GM19193 (cell line): Measurements from ENCODE around the gene FBXW7.

Source experiments
- POLR2A ChIP-seq: IDR thresholded peaks from 4 replicates; pipeline ENCODE4 v1.6.1; 2011; ENCODE audit not compliant: insufficient read depth, insufficient read length; ENCODE audit errors: extremely low read depth

Gene FBXW7

DNA sequence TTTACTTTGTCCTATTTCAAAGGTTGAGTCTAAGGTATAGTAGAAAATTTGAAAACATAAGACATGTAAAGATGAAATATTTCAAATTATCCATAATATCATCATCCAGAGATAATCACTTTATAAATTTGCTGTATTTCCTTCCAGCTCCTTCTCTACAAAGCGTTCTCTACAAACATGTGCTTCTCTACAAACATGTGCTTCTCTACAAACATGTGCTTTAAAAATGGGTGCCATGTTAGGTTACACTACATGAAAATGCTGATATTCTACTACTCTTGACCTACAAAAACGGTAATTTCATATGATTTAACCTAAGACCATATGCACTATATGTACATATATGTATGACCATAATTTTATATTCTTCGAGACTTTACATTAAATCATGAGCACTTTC is 92.0 kb downstream of the FBXW7 start:
- TF ChIP-seq POLR2A: no peak

DNA sequence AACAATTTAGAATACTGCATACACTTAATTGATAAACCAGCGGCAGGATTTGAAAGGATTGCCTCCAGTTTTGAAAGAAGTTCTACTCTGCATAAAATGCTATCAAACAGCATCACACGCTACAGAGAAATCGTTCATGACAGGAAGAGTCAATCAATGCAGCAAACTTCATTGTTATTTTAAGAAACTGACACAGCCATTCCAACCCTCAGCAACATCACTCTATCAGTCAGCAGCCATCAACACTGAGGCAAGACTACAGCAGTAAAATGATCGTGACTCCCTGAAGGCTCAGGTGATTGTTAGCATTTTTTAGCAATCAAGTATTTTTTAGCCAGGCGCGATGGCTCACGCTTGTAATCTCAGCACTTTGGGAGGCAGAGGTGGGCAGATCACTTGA is 98.3 kb downstream of the FBXW7 start:
- no peak for TF ChIP-seq POLR2A

- no peak for TF ChIP-seq POLR2A
These were observed 99.5 kb downstream of the FBXW7 start for GRCh38 chr4:152436384-152436783.

- TF ChIP-seq POLR2A: no peak
These were observed 101.9 kb downstream of the FBXW7 start for GRCh38 chr4:152434011-152434410.

- no peak for TF ChIP-seq POLR2A
These were observed 104.1 kb downstream of the FBXW7 start for GRCh38 chr4:152431784-152432183.

DNA sequence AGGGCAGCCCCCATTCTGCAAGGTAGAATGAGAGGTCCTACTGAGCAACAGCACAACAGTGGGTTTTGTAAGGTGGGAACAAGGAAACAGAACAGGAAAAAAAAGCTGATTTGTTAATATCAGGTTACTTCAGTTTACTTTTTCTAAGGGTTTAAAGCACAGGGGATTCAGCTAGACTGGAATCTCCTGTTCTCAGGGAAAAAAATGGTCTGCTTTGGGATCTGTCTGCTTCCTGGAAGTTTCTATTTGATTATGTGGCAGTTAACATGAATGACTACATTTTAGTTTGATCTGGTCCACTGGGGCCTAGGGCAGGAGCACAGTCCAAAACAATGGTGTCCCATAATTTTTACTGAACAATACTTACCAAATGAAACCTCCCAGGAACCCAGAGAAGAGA is 104.6 kb downstream of the FBXW7 start:
- TF ChIP-seq POLR2A: no peak

- TF ChIP-seq POLR2A: no peak
These were observed 105.4 kb downstream of the FBXW7 start for GRCh38 chr4:152430507-152430906.

DNA sequence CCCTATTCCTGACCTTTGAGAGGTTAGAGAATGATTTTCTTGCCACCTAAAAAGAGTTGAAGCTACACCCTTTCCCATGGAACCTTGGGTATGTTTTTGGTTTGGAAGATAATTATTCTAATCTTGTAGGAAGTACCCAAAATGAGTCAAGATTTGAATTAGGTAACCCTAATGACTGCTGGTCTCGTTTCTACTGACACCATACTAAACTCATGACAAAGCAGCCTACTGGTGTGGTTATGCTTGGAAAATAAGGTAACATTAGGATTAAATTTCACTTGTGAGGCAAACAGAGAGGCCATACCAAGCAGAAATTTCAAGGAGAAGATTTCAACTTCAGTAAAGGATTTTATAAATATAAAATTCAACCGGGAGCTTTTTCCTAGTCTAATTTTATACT is 107.9 kb downstream of the FBXW7 start:
- TF ChIP-seq POLR2A: no peak

DNA sequence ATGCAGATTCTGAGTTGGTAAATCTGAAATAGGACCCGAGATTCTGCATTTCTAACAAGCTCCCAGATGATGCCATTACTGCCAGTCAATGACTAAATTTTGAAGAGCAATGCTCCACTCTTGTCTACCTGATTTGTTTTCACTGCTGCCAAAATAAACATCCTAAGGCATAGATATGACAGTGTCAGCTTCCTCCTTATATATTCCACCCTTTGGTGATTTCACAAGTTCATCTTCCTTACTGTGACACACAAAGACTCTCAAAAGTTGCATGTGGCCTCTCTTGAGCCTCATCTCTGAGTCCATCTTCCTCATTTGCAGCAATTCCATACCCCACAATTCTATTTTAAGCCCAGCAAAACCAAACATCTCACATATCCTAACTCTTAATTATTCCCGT is 110.9 kb downstream of the FBXW7 start:
- no peak for TF ChIP-seq POLR2A

GRCh38 chr4:152424396-152424795 is 111.5 kb downstream of the FBXW7 start:
- TF ChIP-seq POLR2A: no peak

DNA sequence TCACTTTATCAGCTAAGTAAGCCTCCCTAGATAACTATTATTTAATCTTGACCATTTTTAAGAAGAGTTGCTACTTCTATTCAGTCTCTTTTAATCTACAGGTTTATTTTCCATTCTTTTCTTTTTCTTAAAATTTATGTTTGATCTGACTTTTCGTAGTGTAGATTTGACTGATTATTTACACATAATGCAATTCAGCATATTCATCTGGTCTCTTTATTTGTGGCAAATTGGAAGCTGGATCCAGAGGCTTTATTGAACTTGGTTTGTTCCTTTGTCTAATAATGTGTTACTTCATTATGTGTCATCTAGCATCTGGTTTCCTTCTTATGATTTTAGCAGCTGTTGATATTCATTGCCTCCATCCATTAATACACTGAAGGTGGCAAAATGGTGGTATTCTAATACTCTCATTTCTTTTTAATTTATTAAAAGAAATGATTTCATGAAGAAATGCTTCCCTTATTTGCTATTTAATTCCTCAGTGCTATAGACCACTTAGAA is 113.0 kb downstream of the FBXW7 start:
- TF ChIP-seq POLR2A: no peak

GRCh38 chr4:152421576-152421975 is 114.3 kb downstream of the FBXW7 start:
- TF ChIP-seq POLR2A: no peak

DNA sequence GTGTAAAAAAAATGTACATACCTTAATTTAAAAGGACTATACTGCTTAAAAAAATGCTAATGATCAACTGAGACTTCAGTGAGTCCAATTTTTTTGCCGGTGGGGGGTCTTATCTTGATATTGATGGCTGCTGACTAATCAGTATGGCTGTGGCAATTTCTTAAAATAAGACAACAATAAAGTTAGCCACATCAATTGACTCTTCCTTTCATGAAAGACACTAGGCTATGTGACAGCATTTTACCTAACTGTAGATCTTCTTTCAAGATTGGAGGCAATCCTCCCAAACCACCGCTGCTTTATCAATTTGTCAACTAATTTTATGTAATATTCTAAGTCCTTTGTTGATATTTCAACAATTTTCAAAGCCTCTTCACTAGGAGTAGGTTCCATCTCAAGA is 116.1 kb downstream of the FBXW7 start:
- no peak for TF ChIP-seq POLR2A

DNA sequence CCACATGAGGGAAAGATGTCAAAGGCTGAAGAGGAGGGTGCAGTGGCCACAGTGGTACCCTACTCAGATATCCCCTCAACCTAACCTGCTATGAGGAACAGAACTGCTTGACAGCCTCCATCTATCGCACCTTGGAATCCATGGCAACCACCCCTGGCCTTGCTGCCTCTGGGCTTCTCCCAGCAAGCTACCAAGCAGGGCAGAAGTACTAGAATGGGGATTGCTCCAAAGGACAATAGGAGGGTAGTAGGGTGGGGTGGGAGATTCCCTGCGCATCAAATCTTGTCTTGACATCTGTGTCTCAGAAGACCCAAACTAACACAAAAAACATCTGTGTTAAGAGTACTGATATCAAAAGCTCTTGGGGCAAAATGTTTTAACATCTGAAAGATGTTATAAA is 118.2 kb downstream of the FBXW7 start:
- no peak for TF ChIP-seq POLR2A

GRCh38 chr4:152415980-152416379 is 119.9 kb downstream of the FBXW7 start:
- TF ChIP-seq POLR2A: no peak

DNA sequence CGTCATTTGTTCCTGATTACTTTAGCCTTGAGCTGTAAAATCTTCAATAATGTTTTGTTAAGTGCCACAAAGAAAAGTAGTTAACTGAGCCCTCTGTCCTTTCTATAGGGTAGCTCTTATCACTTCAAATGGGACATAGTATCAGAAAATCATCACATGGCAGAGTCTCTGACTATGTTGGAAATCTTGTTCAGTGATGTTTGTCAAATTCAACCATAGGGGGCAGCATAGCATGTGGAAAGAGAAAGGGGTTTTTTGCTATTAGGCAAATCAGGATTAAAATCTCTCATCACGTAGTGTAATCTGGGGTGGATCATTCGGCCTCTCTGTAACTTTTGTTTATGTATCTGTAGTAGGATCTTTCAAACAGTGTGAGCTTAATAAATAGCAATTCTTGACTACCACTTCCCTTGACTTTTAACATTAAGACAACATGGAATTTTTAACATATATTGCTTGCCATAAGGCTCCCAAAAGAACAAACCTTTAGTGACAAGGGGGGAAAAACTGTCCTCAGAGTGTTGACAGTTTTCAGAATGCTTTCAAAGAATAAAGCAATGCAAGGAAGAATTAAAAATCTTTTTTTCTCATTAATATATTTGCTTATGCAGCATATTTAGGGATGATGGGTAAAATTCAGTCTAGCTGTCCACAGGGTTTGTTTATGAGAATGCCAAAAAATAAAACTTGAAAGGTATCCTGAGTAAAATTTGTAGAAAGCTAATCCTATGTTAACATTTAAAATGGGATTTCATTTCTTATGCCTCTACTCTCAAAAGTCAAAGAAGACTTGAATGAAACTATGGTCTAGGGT is 127.2 kb downstream of the FBXW7 start:
- TF ChIP-seq POLR2A: no peak
